GM23248 (cell line): Measurements from ENCODE around the gene UBASH3B. TPM values are rescaled to one million over a fixed set of nuclear protein-coding genes. Genes with fewer than 3 reads are reported as not detected.
A peak's percentile ranks its signal among the peaks of the same experiment; 100 is the strongest.

Experiments
- DNase-seq: peaks from one replicate; pipeline ENCODE4 v3.0.0-alpha.2; 2015
- H2AFZ ChIP-seq: fragments of 200-600 bp; sonication (generic); 2 replicates; pipeline ENCODE4 v1.6.1; 2016; ENCODE audit warnings: antibody characterized with exemption
- H3F3A ChIP-seq: fragments of 200-600 bp; sonication (generic); 2 replicates; pipeline ENCODE4 v1.6.1; 2016; ENCODE audit warnings: mild to moderate bottlenecking, antibody characterized with exemption, mixed run types; ENCODE audit not compliant: insufficient read depth
- H3K27ac ChIP-seq: fragments of 200-600 bp; sonication (generic); 2 replicates; pipeline ENCODE4 v1.5.1; 2016; ENCODE audit warnings: mild to moderate bottlenecking
- H3K27me3 ChIP-seq: fragments of 200-600 bp; sonication (generic); replicated peaks from 2 replicates; pipeline ENCODE4 v1.6.1; 2016; ENCODE audit warnings: mild to moderate bottlenecking; ENCODE audit not compliant: insufficient read depth
- H3K36me3 ChIP-seq: fragments of 200-600 bp; sonication (generic); 2 replicates; pipeline ENCODE4 v1.6.1; 2016; ENCODE audit warnings: low read depth, mild to moderate bottlenecking
- H3K4me1 ChIP-seq: fragments of 200-600 bp; sonication (generic); 2 replicates; pipeline ENCODE4 v1.6.1; 2016; ENCODE audit warnings: mild to moderate bottlenecking; ENCODE audit not compliant: insufficient read depth
- H3K4me2 ChIP-seq: fragments of 200-600 bp; sonication (generic); one replicate; pipeline ENCODE4 v1.6.1; 2016; ENCODE audit warnings: mild to moderate bottlenecking; ENCODE audit not compliant: unreplicated experiment
- H3K4me3 ChIP-seq: fragments of 200-600 bp; sonication (generic); 2 replicates; pipeline ENCODE4 v1.5.1; 2016; ENCODE audit warnings: mild to moderate bottlenecking
- H3K79me2 ChIP-seq: fragments of 200-600 bp; sonication (generic); 2 replicates; pipeline ENCODE4 v1.6.1; 2016; ENCODE audit warnings: mild to moderate bottlenecking; ENCODE audit not compliant: insufficient read depth
- H3K9ac ChIP-seq: fragments of 200-600 bp; sonication (generic); 2 replicates; pipeline ENCODE4 v1.6.1; 2016; ENCODE audit warnings: mild to moderate bottlenecking
- H3K9me2 ChIP-seq: fragments of 200-600 bp; sonication (generic); 2 replicates; pipeline ENCODE4 v1.6.1; 2016; ENCODE audit warnings: mixed run types, mild to moderate bottlenecking, moderate library complexity; ENCODE audit not compliant: insufficient read depth
- H3K9me3 ChIP-seq: fragments of 200-600 bp; sonication (generic); one replicate; pipeline ENCODE4 v1.6.1; 2017; ENCODE audit warnings: low read depth
- H4K20me1 ChIP-seq: fragments of 200-600 bp; sonication (generic); 2 replicates; pipeline ENCODE4 v1.6.0; 2016; ENCODE audit not compliant: insufficient read depth
- EZH2 ChIP-seq: fragments of 200-600 bp; sonication (generic); IDR thresholded peaks from 2 replicates; pipeline ENCODE4 v1.6.1; 2018; ENCODE audit warnings: antibody characterized with exemption, mild to moderate bottlenecking; ENCODE audit not compliant: insufficient read depth, poor library complexity, severe bottlenecking
- EZH2phosphoT487 ChIP-seq: fragments of 200-600 bp; sonication (generic); IDR thresholded peaks from 2 replicates; pipeline ENCODE4 v1.6.1; 2018; ENCODE audit warnings: antibody characterized with exemption, moderate library complexity, mild to moderate bottlenecking, low read depth; ENCODE audit not compliant: insufficient read depth
- WGBS, 2 experiments: methylation state at CpG; one replicate each; pipeline ENCODE4 v1.1.6; 2015 to 2017; ENCODE audit warnings: low lambda C conversion rate in 2 of 2, low coverage in 1 of 2; ENCODE audit errors: missing lambda C conversion rate in 2 of 2; 5-methylcytosine and 5-hydroxymethylcytosine counted together
- in situ Hi-C: fragments of 300-500 bp; cut with MboI; formaldehyde crosslinking; loops from 2 replicates; pipeline ENCODE4 v1.15.0; 2020
- polyA plus RNA-seq: library from polyadenylated mRNA; unstranded; fragments of >200 nt; fragmentation: Nextera tagmentation; extraction: Ambion mirVana; gene quantifications from 2 replicates; pipeline ENCODE4 v1.2.1, GENCODE V29; 2016
- total RNA-seq: library from RNA; depleted of rRNA; stranded (reverse); fragments of >200 nt; shearing (Covaris generic); gene quantifications from 2 replicates; pipeline ENCODE4 v1.2.3, GENCODE V29; 2014

The UBASH3B gene
- total and polyA plus RNA-seq, 2 experiments from 2014 or later, result 15.5 to 19.7 TPM

- H3K9me3 ChIP-seq, result no peaks in the 10 kb centered on the region
- peaks cover 20% of the 10 kb centered on the region for H3K4me1 ChIP-seq
- H3K36me3 ChIP-seq, result no peaks in the 10 kb centered on the region
- H3K27ac ChIP-seq, result no peak overlapping the region
- no peak for DNase-seq
- H3K79me2 ChIP-seq, result no peaks in the 10 kb centered on the region
- H3K4me2 ChIP-seq, result no peak overlapping the region
- no peaks in the 10 kb centered on the region for H3K9me2 ChIP-seq
- in situ Hi-C loops, result no loop called here
- TF ChIP-seq EZH2phosphoT487 (no peak), EZH2 (no peak)
- H3F3A ChIP-seq, result peaks cover 29% of the 10 kb centered on the region
- no peak overlapping the region for H2AFZ ChIP-seq
- WGBS, 2 experiments, result 84 to 85% methylated on average over 3 of the region's 3 CpGs
- no peaks in the 10 kb centered on the region for H3K27me3 ChIP-seq
- no peaks in the 10 kb centered on the region for H4K20me1 ChIP-seq
- no peak overlapping the region for H3K4me3 ChIP-seq
- no peak overlapping the region for H3K9ac ChIP-seq
These were observed 134.4 kb downstream of the UBASH3B start for GRCh38 chr11:122789907-122790306.

GRCh38 chr11:122791411-122791810 is 135.9 kb downstream of the UBASH3B start:
- Histone ChIP-seq H2AFZ (peak overlapping the region; percentile 66), H4K20me1 (no peaks in the 10 kb centered on the region), H3K36me3 (no peaks in the 10 kb centered on the region), H3K27me3 (no peaks in the 10 kb centered on the region), H3K9ac (peak overlapping the region; percentile 63), H3K9me2 (no peaks in the 10 kb centered on the region), H3K4me3 (no peak overlapping the region), H3K9me3 (no peaks in the 10 kb centered on the region), H3F3A (peaks cover 20% of the 10 kb centered on the region), H3K27ac (peak overlapping the region; percentile 84), H3K4me2 (peak overlapping the region; percentile 29), H3K4me1 (peaks cover 15% of the 10 kb centered on the region), H3K79me2 (no peaks in the 10 kb centered on the region)
- WGBS, 2 experiments, result 96 to 99% methylated on average over 2 of the region's 2 CpGs
- DNase-seq, result peak; percentile 45
- in situ Hi-C loops, result no loop called here
- TF ChIP-seq EZH2, result no peak
- TF ChIP-seq EZH2phosphoT487, result no peak

GRCh38 chr11:122791836-122792235 is 136.3 kb downstream of the UBASH3B start:
- H3K27ac ChIP-seq, result peak overlapping the region; percentile 84
- H4K20me1 ChIP-seq, result no peaks in the 10 kb centered on the region
- peak overlapping the region; percentile 63 for H3K9ac ChIP-seq
- peaks cover 20% of the 10 kb centered on the region for H3F3A ChIP-seq
- 25 to 29% methylated on average over 8 of the region's 8 CpGs for WGBS, 2 experiments
- TF ChIP-seq EZH2phosphoT487 (no peak), EZH2 (no peak)
- peak overlapping the region; percentile 29 for H3K4me2 ChIP-seq
- H3K27me3 ChIP-seq, result no peaks in the 10 kb centered on the region
- DNase-seq, result peak; percentile 86
- H3K4me1 ChIP-seq, result peaks cover 15% of the 10 kb centered on the region
- no peaks in the 10 kb centered on the region for H3K79me2 ChIP-seq
- peak overlapping the region; percentile 66 for H2AFZ ChIP-seq
- in situ Hi-C loops, result no loop called here
- H3K9me2 ChIP-seq, result no peaks in the 10 kb centered on the region
- no peak overlapping the region for H3K4me3 ChIP-seq
- no peaks in the 10 kb centered on the region for H3K9me3 ChIP-seq
- no peaks in the 10 kb centered on the region for H3K36me3 ChIP-seq

DNA sequence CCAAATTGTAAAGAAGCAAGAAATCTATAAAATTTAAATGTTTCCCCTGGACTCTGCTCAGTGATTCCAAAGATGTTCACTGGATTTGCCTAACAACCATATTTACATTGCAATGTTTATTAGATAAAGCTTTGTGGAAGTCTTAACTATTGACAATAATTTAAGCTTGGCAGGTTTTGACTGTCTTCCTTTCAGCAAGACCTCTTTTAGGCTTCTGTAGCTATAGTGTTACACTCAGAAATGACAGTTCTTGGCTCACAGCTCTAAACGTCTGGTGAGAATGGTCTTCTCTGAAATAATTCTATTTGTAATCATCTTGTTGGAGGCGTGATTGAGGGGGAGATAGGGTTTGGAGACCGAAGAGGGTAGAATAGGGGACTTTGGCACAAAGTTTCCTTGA is 138.0 kb downstream of the UBASH3B start:
- Histone ChIP-seq H3F3A (peaks cover 20% of the 10 kb centered on the region), H3K9me2 (no peaks in the 10 kb centered on the region), H3K9ac (no peak overlapping the region), H3K36me3 (peaks cover 6% of the 10 kb centered on the region; the same call in 1 of the 2 replicates), H2AFZ (no peak overlapping the region), H3K27me3 (no peaks in the 10 kb centered on the region), H3K4me1 (peaks cover 15% of the 10 kb centered on the region), H3K4me2 (no peak overlapping the region), H3K9me3 (no peaks in the 10 kb centered on the region), H3K4me3 (no peak overlapping the region), H3K27ac (no peak overlapping the region), H3K79me2 (no peaks in the 10 kb centered on the region), H4K20me1 (no peaks in the 10 kb centered on the region)
- in situ Hi-C loops, result no loop called here
- WGBS, 2 experiments, result 60 to 65% methylated on average over 3 of the region's 3 CpGs
- TF ChIP-seq EZH2phosphoT487, result no peak
- TF ChIP-seq EZH2, result no peak
- no peak for DNase-seq

DNA sequence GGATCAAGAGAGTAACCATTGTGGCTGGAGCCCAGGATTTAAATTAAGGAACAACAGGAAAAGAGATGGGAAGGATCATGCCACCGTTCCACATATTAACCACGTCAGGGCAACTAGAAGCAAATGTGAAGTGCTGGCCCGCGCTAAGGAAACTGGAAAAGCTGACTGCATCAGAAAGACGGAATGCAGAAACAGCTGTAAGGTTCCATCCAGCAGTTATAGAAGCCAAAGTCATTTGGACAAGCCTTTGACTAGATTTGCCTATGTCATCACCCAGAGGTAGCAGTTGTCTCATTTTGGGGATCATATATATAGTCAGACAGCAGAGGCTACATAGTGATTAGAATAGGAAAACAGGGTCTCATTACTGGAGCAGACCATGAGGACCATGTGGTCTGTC is 139.8 kb downstream of the UBASH3B start:
- Histone ChIP-seq H3K79me2 (no peaks in the 10 kb centered on the region), H2AFZ (no peak overlapping the region), H3K4me2 (no peak overlapping the region), H3K9ac (no peak overlapping the region), H3K4me3 (no peak overlapping the region), H3K9me2 (no peaks in the 10 kb centered on the region), H3K9me3 (no peaks in the 10 kb centered on the region), H4K20me1 (no peaks in the 10 kb centered on the region), H3K27me3 (no peaks in the 10 kb centered on the region), H3K4me1 (peaks cover 15% of the 10 kb centered on the region), H3K27ac (no peak overlapping the region), H3F3A (peaks cover 21% of the 10 kb centered on the region), H3K36me3 (peaks cover 11% of the 10 kb centered on the region)
- 83 to 84% methylated on average over 5 of the region's 5 CpGs for WGBS, 2 experiments
- no peak for DNase-seq
- in situ Hi-C loops, result no loop called here
- TF ChIP-seq EZH2 (no peak), EZH2phosphoT487 (no peak)
